HCT116 (cell line): ENCODE data around the gene SSNA1. TPM values are rescaled to one million over a fixed set of nuclear protein-coding genes. Genes with fewer than 3 reads are reported as not detected.

Experiments used
- ATAC-seq: fragments of 200-7000 bp; cut with Tn5 transposase; 2 replicates; pipeline ENCODE4 v1.9.1; 2020; ENCODE audit warnings: mild to moderate bottlenecking, moderate library complexity
- BruUV-seq: library from RNA; stranded (reverse); fragments of 400-500 nt; replicated peaks from 2 replicates; lab custom pipeline; 2021; lab: Mats Ljungman, UMichigan
- CTCF ChIA-PET: fragments of 300-600 bp; sonication (Branson Sonifier 250); formaldehyde crosslinking; loops from one replicate; lab custom pipeline; 2021; ENCODE audit warnings: antibody characterized with exemption; lab: Charles Lee
- POLR2A ChIA-PET: fragments of 300-600, 350-600 bp; sonication (Branson Sonifier 250); formaldehyde crosslinking; loops from one replicate; lab custom pipeline; 2021; ENCODE audit warnings: antibody characterized with exemption; lab: Charles Lee
- RAD21 ChIA-PET, 2 experiments: fragments of 300-600 bp; sonication (Branson Sonifier 250); formaldehyde crosslinking; loops; one replicate each; lab custom pipeline; 2023; ENCODE audit warnings: low total read pairs in 2 of 2; ENCODE audit not compliant: uncharacterized antibody in 2 of 2, unreplicated experiment in 2 of 2, low non-redundant PET in 1 of 2; lab: Charles Lee
- DNase-seq: peaks from one replicate; pipeline ENCODE4 v3.0.0-alpha.2; 2010; ENCODE audit warnings: low read depth, low spot score
- H2AFZ ChIP-seq: fragments of 200-600 bp; shearing (Covaris generic), sonication (generic); 2 replicates; pipeline ENCODE4 v1.6.1; 2017; ENCODE audit warnings: low read depth, mixed run types, mixed read lengths, antibody characterized with exemption, low read length; ENCODE audit not compliant: poor library complexity, severe bottlenecking
- H3K27ac ChIP-seq: 2 replicates; pipeline ENCODE4 v1.5.1; 2012; ENCODE audit warnings: low read depth, low read length
- H3K27me3 ChIP-seq: fragments of 200-600 bp; sonication (generic); 2 replicates; pipeline ENCODE4 v1.6.1; 2016; ENCODE audit warnings: mixed run types, low read length, mixed read lengths; ENCODE audit not compliant: insufficient read depth
- H3K36me3 ChIP-seq, 2 experiments: fragments of 200-500 bp in 1 of 2; fragments of 200-600 bp in 1 of 2; sonication (Bioruptor generic) in 1 of 2; sonication (generic) in 1 of 2; 2 replicates each; pipeline versions ENCODE4 v1.5.1 to v1.6.1; 2014 to 2016; ENCODE audit warnings: low read length in 2 of 2, inconsistent platforms in 1 of 2, mixed read lengths in 1 of 2, mixed run types in 1 of 2; ENCODE audit not compliant: insufficient read depth in 2 of 2, control insufficient read depth in 1 of 2
- H3K4me1 ChIP-seq, 2 experiments: fragments of 200-600 bp in 1 of 2; sonication (generic) in 1 of 2; 2 replicates each; pipeline versions ENCODE4 v1.5.1 to v1.6.1; 2012 to 2017; ENCODE audit warnings: low read length in 2 of 2, inconsistent platforms in 1 of 2, mild to moderate bottlenecking in 1 of 2, mixed read lengths in 1 of 2, mixed run types in 1 of 2, moderate library complexity in 1 of 2; ENCODE audit not compliant: insufficient read depth in 2 of 2, control insufficient read depth in 1 of 2
- H3K4me2 ChIP-seq: fragments of 200-600 bp; sonication (generic); 2 replicates; pipeline ENCODE4 v1.6.1; 2017; ENCODE audit warnings: mixed run types, low read length, mixed read lengths
- H3K4me3 ChIP-seq, 2 experiments: fragments of 200-600 bp in 1 of 2; sonication (generic) in 1 of 2; replicated peaks in 1 of 2; 2 replicates each; pipeline ENCODE4 v1.5.1; 2011 to 2016; ENCODE audit warnings: low read length in 2 of 2, control low read depth in 1 of 2, low read depth in 1 of 2, mild to moderate bottlenecking in 1 of 2, mixed read lengths in 1 of 2, mixed run types in 1 of 2
- H3K79me2 ChIP-seq: fragments of 200-600 bp; sonication (generic); 2 replicates; pipeline ENCODE4 v1.6.1; 2017; ENCODE audit warnings: mild to moderate bottlenecking, mixed run types, low read length, moderate library complexity, mixed read lengths; ENCODE audit not compliant: insufficient read depth
- H3K9ac ChIP-seq: fragments of 200-600 bp; sonication (generic); 2 replicates; pipeline ENCODE4 v1.6.1; 2016; ENCODE audit warnings: low read length, mixed read lengths
- H3K9me2 ChIP-seq: fragments of 200-600 bp; sonication (generic), shearing (Covaris generic); 2 replicates; pipeline ENCODE4 v1.6.1; 2017; ENCODE audit warnings: mixed run types, mild to moderate bottlenecking, moderate library complexity; ENCODE audit not compliant: insufficient read depth
- H3K9me3 ChIP-seq, 2 experiments: fragments of 200-500 bp in 1 of 2; fragments of 200-600 bp in 1 of 2; sonication (Bioruptor generic) in 1 of 2; sonication (generic) in 1 of 2; 2 replicates each; pipeline ENCODE4 v1.6.1; 2014 to 2017; ENCODE audit warnings: low read length in 2 of 2, mixed read lengths in 2 of 2, inconsistent platforms in 1 of 2, low read depth in 1 of 2, mild to moderate bottlenecking in 1 of 2, mixed run types in 1 of 2, moderate library complexity in 1 of 2; ENCODE audit not compliant: control insufficient read depth in 1 of 2, insufficient read depth in 1 of 2
- H4K20me1 ChIP-seq: fragments of 200-600 bp; sonication (generic), shearing (Covaris generic); 2 replicates; pipeline ENCODE4 v1.6.1; 2017; ENCODE audit warnings: mixed run types, mild to moderate bottlenecking, moderate library complexity; ENCODE audit not compliant: insufficient read depth
- ATF3 ChIP-seq: IDR thresholded peaks from 2 replicates; pipeline ENCODE4 v1.6.1; 2012
- CBX3 ChIP-seq: IDR thresholded peaks from 2 replicates; pipeline ENCODE4 v1.6.1; 2012; ENCODE audit warnings: low read depth
- CEBPB ChIP-seq: IDR thresholded peaks from 2 replicates; pipeline ENCODE4 v1.6.1; 2012; ENCODE audit warnings: low read depth
- ELF1 ChIP-seq: IDR thresholded peaks from 2 replicates; pipeline ENCODE4 v1.6.1; 2012; ENCODE audit warnings: low read depth, borderline replicate concordance
- EZH2 ChIP-seq: fragments of 200-600 bp; sonication (generic); IDR thresholded peaks from 2 replicates; pipeline ENCODE4 v1.6.1; 2017; ENCODE audit warnings: antibody characterized with exemption, mixed run types
- EZH2phosphoT487 ChIP-seq: fragments of 200-600 bp; IDR thresholded peaks from 2 replicates; pipeline ENCODE4 v1.6.1; 2018; ENCODE audit warnings: antibody characterized with exemption, borderline replicate concordance
- FOSL1 ChIP-seq: IDR thresholded peaks from 2 replicates; pipeline ENCODE4 v1.6.1; 2012; ENCODE audit warnings: low read depth
- POLR2A ChIP-seq: IDR thresholded peaks from 2 replicates; pipeline ENCODE4 v1.7.0; 2011; ENCODE audit warnings: borderline replicate concordance; ENCODE audit not compliant: insufficient read depth, insufficient read length; ENCODE audit errors: extremely low read depth
- POLR2AphosphoS5 ChIP-seq: IDR thresholded peaks from 2 replicates; pipeline ENCODE4 v1.6.1; 2011; ENCODE audit warnings: mild to moderate bottlenecking, low read depth, low read length, moderate library complexity
- RAD21 ChIP-seq: IDR thresholded peaks from 2 replicates; pipeline ENCODE4 v1.6.1; 2012; ENCODE audit warnings: low read depth, mild to moderate bottlenecking
- SIN3A ChIP-seq: IDR thresholded peaks from 2 replicates; pipeline ENCODE4 v1.6.1; 2012; ENCODE audit warnings: low read depth
- SRF ChIP-seq: IDR thresholded peaks from 2 replicates; pipeline ENCODE4 v1.6.1; 2012; ENCODE audit warnings: low read depth
- TCF7L2 ChIP-seq: IDR thresholded peaks from 2 replicates; pipeline ENCODE4 v1.7.0; 2011; ENCODE audit warnings: borderline replicate concordance, inconsistent platforms; ENCODE audit not compliant: insufficient read depth, insufficient read length; ENCODE audit errors: extremely low read depth
- YY1 ChIP-seq: IDR thresholded peaks from 2 replicates; pipeline ENCODE4 v1.6.1; 2011; ENCODE audit warnings: low read length, low read depth, moderate library complexity, mild to moderate bottlenecking; ENCODE audit not compliant: insufficient replicate concordance; ENCODE audit errors: extremely low read depth
- ZBTB33 ChIP-seq: IDR thresholded peaks from 2 replicates; pipeline ENCODE4 v1.6.1; 2011; ENCODE audit warnings: mild to moderate bottlenecking, low read length, moderate library complexity; ENCODE audit not compliant: insufficient replicate concordance; ENCODE audit errors: extremely low read depth
- ZNF274 ChIP-seq: fragments of 200-500 bp; sonication (Bioruptor generic); IDR thresholded peaks from 2 replicates; pipeline ENCODE4 v1.6.1; 2014; ENCODE audit warnings: mild to moderate bottlenecking, low read depth, low read length, inconsistent platforms
- intact Hi-C: fragments of 100-400 bp; cut with micrococcal nuclease; formaldehyde crosslinking; loops from 2 replicates; pipeline ENCODE4 v1.10.0; 2022
- total RNA-seq: library from RNA; stranded (reverse); gene quantifications from one replicate; pipeline ENCODE4 v1.2.1, GENCODE V29; 2021; ENCODE audit not compliant: unreplicated experiment

SSNA1 gene
- total RNA-seq, 1 experiment from 2014 or later, result 84.7 TPM

GRCh38 chr9:137218754-137219271 is 30.3 kb downstream of the SSNA1 start:
- Histone ChIP-seq H3K79me2 (no peaks in the 10 kb centered on the region), H2AFZ (no peak overlapping the region), H3K4me3 (0 out of 4 replicates have a peak overlapping the region, but pooled peaks of 1 of the 2 experiments have one; percentile 16), H3K9me3 (no peaks in the 10 kb centered on the region), H3K9me2 (no peaks in the 10 kb centered on the region), H3K4me1 (peaks cover 28 to 59% of the 10 kb centered on the region in 2 experiments), H3K27ac (peak overlapping the region; percentile 94), H4K20me1 (no peaks in the 10 kb centered on the region), H3K4me2 (peak overlapping the region; percentile 77), H3K27me3 (no peaks in the 10 kb centered on the region), H3K36me3 (no peaks in the 10 kb centered on the region), H3K9ac (peak overlapping the region; percentile 46)
- ATAC-seq (peak; percentile 12; the same call in 1 of the 2 replicates), DNase-seq (no peak)
- RAD21 ChIA-PET, result interaction anchor here in 1 of 2 experiments (0.7 kb wide), 1 partner anchor 20 kb away, joined by 4 read pairs; no protein-coding TSS in a partner anchor
- POLR2A ChIA-PET, result interaction anchor here (0.6 to 1.2 kb wide), 4 partner anchors 9 to 105 kb away, joined by 3 to 7 read pairs (median 3); partner anchors contain the start of genes RNF224, TPRN and TUBB4B
- CTCF ChIA-PET, result interaction anchor here (1.1 kb wide), 1 partner anchor 68 kb away, joined by 4 read pairs; no protein-coding TSS in a partner anchor
- TF ChIP-seq TCF7L2 (peak; percentile 71), ZNF274 (no peak), POLR2AphosphoS5 (peak; percentile 44; the same call in 1 of the 2 replicates)
- intact Hi-C loops, result no loop called here
- no TSS peak for BruUV-seq

- TF ChIP-seq EZH2phosphoT487 (no peak), SIN3A (no peak), FOSL1 (no peak), ZBTB33 (no peak), CBX3 (no peak), POLR2A (no peak), SRF (no peak), YY1 (no peak), CEBPB (no peak), TCF7L2 (no peak), EZH2 (no peak), POLR2AphosphoS5 (no peak), RAD21 (no peak), ATF3 (no peak), ELF1 (no peak)
- no peaks in the 10 kb centered on the region for H4K20me1 ChIP-seq
- BruUV-seq, result no TSS peak
- no peaks in the 10 kb centered on the region for H3K9me3 ChIP-seq
- H3K9me2 ChIP-seq, result no peaks in the 10 kb centered on the region
- no peaks in the 10 kb centered on the region for H3K79me2 ChIP-seq
- H3K27ac ChIP-seq, result peak overlapping the region; percentile 94; the same call in 1 of the 2 replicates
- ChIA-PET CTCF (interaction anchor here (1.1 kb wide), 1 partner anchor 69 kb away, joined by 4 read pairs; no protein-coding TSS in a partner anchor), RAD21 (no interaction called here), POLR2A (interaction anchor here (1.0 kb wide), 1 partner anchor 19 kb away, joined by 3 read pairs; the partner anchor contains the start of gene TPRN)
- no peaks in the 10 kb centered on the region for H3K27me3 ChIP-seq
- ATAC-seq, result no peak
- H3K4me2 ChIP-seq, result 0 out of 2 replicates have a peak overlapping the region, but pooled peaks have one; percentile 77
- H3K4me1 ChIP-seq, result peaks cover 35 to 67% of the 10 kb centered on the region in 2 experiments
- H3K4me3 ChIP-seq, result no peak overlapping the region
- no peak overlapping the region for H3K9ac ChIP-seq
- H2AFZ ChIP-seq, result no peak overlapping the region
- intact Hi-C loops, result loop anchor here (10.0 kb wide), 1 partner anchor 435 kb away; no protein-coding TSS in a partner anchor
- no peaks in the 10 kb centered on the region for H3K36me3 ChIP-seq
- DNase-seq, result no peak
Observed at GRCh38 chr9:137219757-137220316, 31.4 kb downstream of the SSNA1 start.
